Thymus (tissue), 14 donors: ENCODE measurements around the gene KIN. TPM values are rescaled to one million over a fixed set of nuclear protein-coding genes. Genes with fewer than 3 reads are reported as not detected.

Experiments
- DNase-seq, 9 donors: peaks; one replicate each; pipeline ENCODE4 v3.0.0-alpha.2; 2013; ENCODE audit warnings: low spot score in 9 of 9, low read depth in 6 of 9, missing footprints in 1 of 9
- H3K27ac ChIP-seq, 2 donors: one replicate each; pipeline ENCODE4 v1.5.1; 2013; ENCODE audit warnings: control low read depth in 1 of 2, low read depth in 1 of 2, low read length in 1 of 2, mild to moderate bottlenecking in 1 of 2, moderate library complexity in 1 of 2
- H3K27me3 ChIP-seq, 2 donors: one replicate each; pipeline ENCODE4 v1.5.1; 2013; ENCODE audit warnings: low read length in 1 of 2; ENCODE audit not compliant: control insufficient read depth in 2 of 2, insufficient read depth in 1 of 2
- H3K36me3 ChIP-seq, 2 donors: one replicate each; pipeline ENCODE4 v1.5.1; 2013; ENCODE audit warnings: low read length in 1 of 2, mild to moderate bottlenecking in 1 of 2, moderate library complexity in 1 of 2; ENCODE audit not compliant: control insufficient read depth in 2 of 2, insufficient read depth in 2 of 2
- H3K4me1 ChIP-seq, 2 donors: one replicate each; pipeline ENCODE4 v1.5.1; 2013; ENCODE audit warnings: low read length in 2 of 2; ENCODE audit not compliant: control insufficient read depth in 2 of 2, insufficient read depth in 2 of 2
- H3K4me3 ChIP-seq, 2 donors: one replicate each; pipeline ENCODE4 v1.5.1; 2013; ENCODE audit warnings: low read length in 2 of 2, control low read depth in 1 of 2, mild to moderate bottlenecking in 1 of 2
- H3K9me3 ChIP-seq, 2 donors: one replicate each; pipeline ENCODE4 v1.5.1; 2013; ENCODE audit warnings: low read length in 1 of 2, mild to moderate bottlenecking in 1 of 2; ENCODE audit not compliant: control insufficient read depth in 2 of 2, insufficient read depth in 1 of 2
- WGBS: extraction: QIAGEN DNeasy Blood & Tissue Kit; methylation state at CpG from one replicate; pipeline ENCODE4 v1.1.7; 2013; 5-methylcytosine and 5-hydroxymethylcytosine counted together
- long read RNA-seq, 10 donors: transcript quantifications; one replicate each; lab custom pipeline, GENCODE V29; 2026
- polyA plus RNA-seq: library from polyadenylated mRNA; stranded (reverse); fragments of 200-250 nt; gene quantifications from one replicate; pipeline ENCODE4 v1.2.3, GENCODE V29; 2013
- total RNA-seq: library from RNA; stranded (reverse); fragments of 120-200 nt; gene quantifications from one replicate; pipeline ENCODE4 v1.2.4, GENCODE V29; 2013
- donor health status: healthy.

Gene KIN
- total RNA-seq (16.1 TPM), polyA plus RNA-seq (28.6 TPM)
- long read RNA-seq, donor 1 = 0 reads
- long read RNA-seq, donor 2 = 0 reads
- long read RNA-seq, donor 3, full-length matches to known transcripts = 2 of 1,780 reads
- long read RNA-seq, donor 3, partial matches to known transcripts = 1,166 of 1,780 reads
- long read RNA-seq, donor 3, other reads (novel, unspliced or antisense) = 612 of 1,780 reads
- long read RNA-seq, donor 4, partial matches to known transcripts = 5 of 5 reads
- long read RNA-seq, donor 4, other reads (novel, unspliced or antisense) = 0 of 5 reads
- long read RNA-seq, donor 5, full-length matches to known transcripts = 3 of 2,047 reads
- long read RNA-seq, donor 5, partial matches to known transcripts = 1,428 of 2,047 reads
- long read RNA-seq, donor 5, other reads (novel, unspliced or antisense) = 616 of 2,047 reads
- long read RNA-seq, donor 6, full-length matches to known transcripts = 3 of 3 reads
- long read RNA-seq, donor 6, partial matches to known transcripts = 0 of 3 reads
- long read RNA-seq, donor 6, other reads (novel, unspliced or antisense) = 0 of 3 reads
- long read RNA-seq, donor 7, full-length matches to known transcripts = 7 of 7 reads
- long read RNA-seq, donor 7, partial matches to known transcripts = 0 of 7 reads
- long read RNA-seq, donor 7, other reads (novel, unspliced or antisense) = 0 of 7 reads
- long read RNA-seq, donor 8 = 0 reads
- long read RNA-seq, donor 9, full-length matches to known transcripts = 4 of 49 reads
- long read RNA-seq, donor 9, partial matches to known transcripts = 45 of 49 reads
- long read RNA-seq, donor 9, other reads (novel, unspliced or antisense) = 0 of 49 reads
- long read RNA-seq, donor 10, full-length matches to known transcripts = 1 of 1 reads
- long read RNA-seq, donor 10, partial matches to known transcripts = 0 of 1 reads
- long read RNA-seq, donor 10, other reads (novel, unspliced or antisense) = 0 of 1 reads

GRCh38 chr10:7787857-7788638 is at the start of gene KIN, which contains the start of gene ATP5F1C:
TSS of gene KIN (minus strand) at chr10:7787993. CDS start at chr10:7787933, 60 bp downstream.
TSS of gene ATP5F1C (plus strand) at chr10:7788177. CDS start at chr10:7788208, 31 bp downstream.
- peak within 1 kb of the TSS; percentile 50 to 88 for H3K27ac ChIP-seq
- H3K9me3 ChIP-seq = no peaks in the 10 kb centered on the region
- H3K27me3 ChIP-seq = no peaks in the 10 kb centered on the region
- H3K4me3 ChIP-seq = peak within 1 kb of the TSS; percentile 77 to 94
- peak; percentile 95 to 99 (median 98) for DNase-seq
- under 1% methylated on average over 59 of the region's 59 CpGs for WGBS
- H3K36me3 ChIP-seq = peaks cover 7 to 20% of the 10 kb centered on the region in 2 donors
- peaks cover 10 to 15% of the 10 kb centered on the region in 2 donors for H3K4me1 ChIP-seq

GRCh38 chr10:7836571-7836970 is 48.8 kb upstream of the KIN start:
- 95% methylated on average over 2 of the region's 2 CpGs for WGBS
- DNase-seq = no peak

GRCh38 chr10:7834262-7834661 is 46.5 kb upstream of the KIN start:
- Histone ChIP-seq H3K4me3 (no peak overlapping the region), H3K27ac (no peak overlapping the region), H3K9me3 (no peaks in the 10 kb centered on the region), H3K36me3 (peaks cover 2 to 5% of the 10 kb centered on the region in 2 donors), H3K27me3 (no peaks in the 10 kb centered on the region), H3K4me1 (no peaks in the 10 kb centered on the region)
- 99% methylated on average over 3 of the region's 3 CpGs for WGBS
- DNase-seq = no peak

More at GRCh38 chr10:7836571-7836970, 48.8 kb upstream of the KIN start:
- Histone ChIP-seq H3K4me3 (no peak overlapping the region), H3K9me3 (no peaks in the 10 kb centered on the region), H3K27ac (no peak overlapping the region), H3K27me3 (no peaks in the 10 kb centered on the region), H3K4me1 (no peaks in the 10 kb centered on the region), H3K36me3 (peaks cover under 1 to 5% of the 10 kb centered on the region in 2 donors)

- no peak overlapping the region for H3K4me3 ChIP-seq
- H3K27me3 ChIP-seq = no peaks in the 10 kb centered on the region
- no peak overlapping the region for H3K27ac ChIP-seq
- peaks cover 2 to 5% of the 10 kb centered on the region in 2 donors for H3K36me3 ChIP-seq
- no peaks in the 10 kb centered on the region for H3K9me3 ChIP-seq
- DNase-seq = no peak
- no peaks in the 10 kb centered on the region for H3K4me1 ChIP-seq
Measured at GRCh38 chr10:7833210-7833609, 45.4 kb upstream of the KIN start.

DNA sequence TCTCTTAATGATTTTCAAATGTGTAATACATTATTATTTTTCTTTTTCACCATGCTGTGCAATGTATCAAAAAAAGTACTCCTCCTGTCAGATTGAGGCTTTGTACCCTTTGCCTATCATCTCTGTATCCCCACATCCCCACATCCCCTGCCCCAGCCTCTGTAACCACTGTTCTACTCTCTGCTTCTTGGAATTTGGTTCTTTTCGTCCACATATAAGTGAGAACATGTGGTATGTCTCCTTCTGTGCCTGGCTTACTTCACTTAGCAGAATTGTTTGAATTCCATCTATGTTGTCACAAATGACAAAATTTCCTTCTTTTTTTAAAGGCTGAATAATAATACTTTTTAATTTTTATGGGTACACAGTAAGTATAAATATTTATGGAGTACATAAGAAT is 44.3 kb upstream of the KIN start:
- WGBS = 94% methylated on average over 1 of the region's 1 CpG
- no peak overlapping the region for H3K27ac ChIP-seq

GRCh38 chr10:7829289-7829834 is 41.6 kb upstream of the KIN start:
- Histone ChIP-seq H3K4me3 (no peak overlapping the region), H3K27me3 (no peaks in the 10 kb centered on the region), H3K36me3 (peaks cover 0 to 25% of the 10 kb centered on the region in 2 donors), H3K4me1 (no peaks in the 10 kb centered on the region), H3K27ac (no peak overlapping the region), H3K9me3 (no peaks in the 10 kb centered on the region)
- 93% methylated on average over 10 of the region's 10 CpGs for WGBS
- no peak for DNase-seq

More for the DNA sequence above, 44.3 kb upstream of the KIN start:
- no peak for DNase-seq
- no peaks in the 10 kb centered on the region for H3K9me3 ChIP-seq
- H3K36me3 ChIP-seq = peaks cover 3 to 5% of the 10 kb centered on the region in 2 donors
- no peaks in the 10 kb centered on the region for H3K27me3 ChIP-seq
- no peaks in the 10 kb centered on the region for H3K4me1 ChIP-seq
- H3K4me3 ChIP-seq = no peak overlapping the region

DNA sequence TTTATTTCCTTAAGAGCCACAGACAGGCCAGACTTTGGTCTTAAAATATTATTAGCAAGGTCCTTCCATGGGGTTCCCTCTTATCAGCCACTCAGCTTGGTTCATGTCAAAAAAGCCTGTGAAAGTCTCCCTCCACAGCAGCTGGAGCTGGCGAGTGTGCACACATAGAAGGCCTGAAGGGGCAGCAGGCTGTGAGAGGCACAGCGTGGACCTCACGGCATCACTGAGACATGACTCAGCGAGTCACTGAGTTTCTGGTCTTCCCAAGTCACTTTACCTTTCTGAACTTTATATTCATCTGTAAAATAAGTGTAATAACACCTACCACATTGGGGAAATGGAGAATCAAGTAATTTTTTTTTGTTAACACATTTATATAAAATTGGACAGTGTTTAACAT is 39.2 kb upstream of the KIN start:
- Histone ChIP-seq H3K9me3 (no peaks in the 10 kb centered on the region), H3K4me1 (no peaks in the 10 kb centered on the region), H3K27ac (no peak overlapping the region), H3K36me3 (peaks cover 0 to 32% of the 10 kb centered on the region in 2 donors), H3K27me3 (no peaks in the 10 kb centered on the region), H3K4me3 (no peak overlapping the region)
- no peak for DNase-seq
- 98% methylated on average over 4 of the region's 4 CpGs for WGBS

DNA sequence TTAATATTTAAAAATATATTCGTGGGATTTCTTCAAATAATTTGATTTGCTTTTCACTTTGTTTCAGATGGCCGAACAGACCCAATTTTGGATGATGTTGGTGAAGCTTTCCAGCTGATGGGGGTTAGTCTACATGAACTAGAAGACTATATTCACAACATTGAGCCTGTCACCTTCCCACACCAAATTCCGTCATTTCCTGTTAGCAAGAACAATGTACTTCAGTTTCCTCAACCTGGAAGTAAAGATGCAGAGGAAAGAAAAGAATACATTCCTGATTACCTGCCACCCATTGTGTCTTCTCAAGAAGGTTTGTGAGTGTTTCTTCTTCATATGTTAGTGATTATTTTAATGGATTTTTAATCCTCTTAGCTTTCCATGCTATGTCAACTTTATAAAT is 36.5 kb upstream of the KIN start:
- Histone ChIP-seq H3K4me3 (no peak overlapping the region), H3K9me3 (no peaks in the 10 kb centered on the region), H3K27me3 (no peaks in the 10 kb centered on the region), H3K36me3 (peaks cover 0 to 30% of the 10 kb centered on the region in 2 donors), H3K27ac (no peak overlapping the region), H3K4me1 (peaks cover 2 to 3% of the 10 kb centered on the region in 2 donors)
- DNase-seq = no peak
- 99% methylated on average over 3 of the region's 3 CpGs for WGBS
